Caki2 (cell line): ENCODE data around the gene BOK. TPM values are rescaled to one million over a fixed set of nuclear protein-coding genes. Genes with fewer than 3 reads are reported as not detected.
"Not testable (repeated sequence)": the region's sequence is repeated elsewhere in the genome, so short reads cannot be mapped to it uniquely, and the experiment has no call there.

Experiments
- DNase-seq: peaks from one replicate; pipeline ENCODE4 v3.0.0-alpha.2; 2015; ENCODE audit warnings: low read depth
- in situ Hi-C: cut with HindIII; loops from 2 replicates; pipeline ENCODE4 v1.10.0; 2016; ENCODE audit warnings: low sequenced_read_pairs, low pct_unique_long_range_greater_than_20kb, mixed read lengths
- total RNA-seq: library from RNA; depleted of rRNA; stranded (reverse); fragments of >200 nt; shearing (Covaris generic); gene quantifications from 2 replicates; pipeline ENCODE4 v1.2.3, GENCODE V29; 2014; ENCODE audit warnings: low replicate concordance; rRNA removed

BOK gene
- 41.1 and 48.1 TPM in 2 replicates for total RNA-seq

DNA sequence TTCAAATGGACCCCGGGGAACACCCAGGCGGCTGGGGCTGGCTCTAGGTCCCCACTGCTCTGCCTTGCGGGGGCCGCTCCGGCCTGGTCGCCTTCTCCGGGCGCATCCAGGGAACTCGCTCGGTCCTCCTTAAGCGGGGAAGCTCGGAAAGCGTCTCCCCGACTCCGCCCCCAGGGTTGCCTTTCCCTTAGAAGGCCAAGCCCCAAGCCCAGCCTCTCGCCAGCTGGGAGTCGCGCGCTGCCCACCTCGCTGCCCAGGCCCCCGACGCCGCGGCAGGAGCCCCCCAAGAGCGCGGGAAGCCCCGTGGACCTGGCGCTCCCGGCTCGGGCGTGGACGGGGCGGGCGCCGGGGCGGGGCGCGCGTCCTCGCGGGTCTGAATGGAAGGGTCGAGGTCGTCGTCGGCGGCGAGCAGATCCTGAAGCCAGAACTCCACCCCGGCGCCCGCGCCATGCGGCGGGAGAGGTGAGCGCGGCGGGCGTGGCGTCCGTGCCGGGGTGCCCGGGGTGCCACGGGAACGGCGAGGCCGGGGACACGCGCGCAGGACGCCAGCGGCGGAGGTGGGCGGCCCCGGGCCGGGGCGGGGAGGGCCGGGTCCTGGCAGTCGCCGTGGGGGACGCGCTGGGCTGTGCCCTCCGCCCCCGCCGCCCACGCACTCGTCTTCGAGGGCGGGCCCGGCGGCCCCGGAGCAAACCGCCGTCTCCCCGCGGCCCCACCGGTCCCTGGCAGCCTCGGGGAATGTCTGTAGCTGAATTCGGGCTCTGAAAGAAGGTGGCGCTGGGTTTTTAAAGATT is at the start of gene BOK:
Gene BOK, plus strand, starts transcription at position 214 of the 791 bp plus-strand sequence. CDS start 739 bp downstream, outside the sequence.
- in situ Hi-C loops = no loop called here
- DNase-seq = peak; percentile 78

- DNase-seq = no peak
- in situ Hi-C loops = no loop called here
Measured at GRCh38 chr2:241509155-241509784, 49.3 kb upstream of the BOK start.

DNA sequence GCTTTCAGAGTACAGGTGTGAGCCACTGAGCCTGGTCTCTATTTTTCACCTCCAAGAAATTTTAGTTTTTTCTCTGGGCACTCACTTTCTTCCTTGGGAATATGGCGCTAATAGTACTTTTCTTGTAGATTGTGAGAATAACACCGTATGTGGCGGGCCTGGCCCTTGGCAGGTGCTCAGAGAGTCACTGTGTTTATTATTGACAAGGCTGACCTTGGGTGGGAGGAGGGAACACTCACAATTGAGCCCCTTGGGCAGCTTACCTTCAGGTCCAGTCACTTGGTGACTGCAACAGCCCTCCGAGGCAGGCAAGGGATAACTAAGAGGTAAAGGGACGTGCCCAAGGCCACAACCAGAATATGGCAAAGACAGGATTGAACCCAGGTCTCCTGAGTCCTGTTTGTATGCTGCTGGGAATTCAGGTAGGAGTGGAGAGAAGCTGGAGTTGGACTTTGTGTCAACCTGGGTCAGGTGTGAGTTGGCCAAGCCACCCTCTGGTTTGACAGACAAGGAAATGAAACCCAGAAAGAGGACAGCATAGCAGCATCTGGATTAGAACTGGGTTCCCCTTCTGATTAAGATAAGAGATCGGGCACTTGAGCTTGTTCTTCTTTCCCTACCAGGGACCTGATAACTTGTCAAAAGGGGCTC is 47.3 kb upstream of the BOK start:
- no peak for DNase-seq
- in situ Hi-C loops = no loop called here

- in situ Hi-C loops = no loop called here
- no peak for DNase-seq
Measured at GRCh38 chr2:241514553-241514952, 44.0 kb upstream of the BOK start.

DNA sequence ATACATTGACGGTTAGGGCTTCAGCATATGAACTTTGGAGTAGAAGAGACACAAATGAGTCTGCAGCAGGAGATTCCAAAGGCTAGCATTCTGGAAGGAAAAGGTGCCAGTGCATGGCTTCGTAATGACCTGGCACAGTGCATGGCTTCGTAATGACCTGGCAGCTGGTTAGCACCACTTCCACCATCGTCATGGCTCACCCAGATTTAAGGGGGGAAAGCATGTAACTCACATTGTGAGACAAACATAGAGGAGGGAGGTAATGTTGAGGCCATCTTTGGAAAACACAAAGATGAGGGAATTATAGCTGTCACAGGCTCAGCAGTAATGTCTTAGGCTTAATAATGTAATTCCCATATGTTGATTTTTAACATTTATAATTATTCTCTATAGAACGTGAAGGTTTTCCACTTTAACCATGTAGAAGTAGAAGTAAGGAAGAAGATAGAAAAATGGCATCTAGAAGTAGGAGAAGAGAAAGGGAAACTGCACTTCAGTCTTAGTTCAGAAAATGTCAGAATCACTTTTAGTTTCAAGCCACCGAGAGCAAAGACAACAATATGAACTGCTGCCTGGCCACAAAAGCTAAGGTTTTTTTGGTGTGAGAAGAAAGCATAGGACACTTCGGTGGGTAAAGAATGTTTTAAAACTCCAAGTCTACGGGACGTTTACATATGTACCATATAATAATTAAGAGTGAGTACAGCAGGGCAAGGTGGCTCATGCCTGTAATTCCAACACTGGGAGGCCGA is 43.4 kb upstream of the BOK start:
- in situ Hi-C loops = no loop called here
- DNase-seq = no peak

- no peak for DNase-seq
- in situ Hi-C loops = no loop called here
Measured at GRCh38 chr2:241516520-241516965, 42.0 kb upstream of the BOK start.

GRCh38 chr2:241517297-241517696 is 41.2 kb upstream of the BOK start:
- DNase-seq = no peak
- in situ Hi-C loops = no loop called here

DNA sequence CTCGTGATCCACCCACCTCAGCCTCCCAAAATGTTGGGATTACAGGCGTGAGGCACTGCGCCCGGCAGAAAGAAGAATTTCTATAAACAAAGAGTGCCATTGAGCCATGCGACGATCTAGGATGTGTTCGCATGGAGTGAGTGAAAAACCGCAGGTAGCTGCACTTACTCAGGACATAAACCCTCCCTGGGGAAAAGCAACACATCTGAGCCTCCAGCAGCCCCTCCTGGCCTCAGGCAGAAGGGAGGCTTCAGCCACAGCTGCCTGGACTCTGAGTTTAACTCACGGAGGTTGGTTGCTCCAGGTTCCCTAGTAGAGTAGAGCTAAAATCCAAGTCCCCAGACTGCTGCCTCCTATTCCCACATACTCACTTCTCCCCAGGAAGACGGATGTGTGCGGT is 38.9 kb upstream of the BOK start:
- DNase-seq = no peak
- in situ Hi-C loops = no loop called here

GRCh38 chr2:241522477-241522876 is 36.1 kb upstream of the BOK start:
- no peak for DNase-seq
- in situ Hi-C loops = no loop called here

GRCh38 chr2:241525818-241526780 is 32.4 kb upstream of the BOK start:
- DNase-seq, in situ Hi-C loops: not testable (repeated sequence)

- in situ Hi-C loops = no loop called here
- no peak for DNase-seq
Measured at GRCh38 chr2:241530571-241530970, 28.0 kb upstream of the BOK start.

DNA sequence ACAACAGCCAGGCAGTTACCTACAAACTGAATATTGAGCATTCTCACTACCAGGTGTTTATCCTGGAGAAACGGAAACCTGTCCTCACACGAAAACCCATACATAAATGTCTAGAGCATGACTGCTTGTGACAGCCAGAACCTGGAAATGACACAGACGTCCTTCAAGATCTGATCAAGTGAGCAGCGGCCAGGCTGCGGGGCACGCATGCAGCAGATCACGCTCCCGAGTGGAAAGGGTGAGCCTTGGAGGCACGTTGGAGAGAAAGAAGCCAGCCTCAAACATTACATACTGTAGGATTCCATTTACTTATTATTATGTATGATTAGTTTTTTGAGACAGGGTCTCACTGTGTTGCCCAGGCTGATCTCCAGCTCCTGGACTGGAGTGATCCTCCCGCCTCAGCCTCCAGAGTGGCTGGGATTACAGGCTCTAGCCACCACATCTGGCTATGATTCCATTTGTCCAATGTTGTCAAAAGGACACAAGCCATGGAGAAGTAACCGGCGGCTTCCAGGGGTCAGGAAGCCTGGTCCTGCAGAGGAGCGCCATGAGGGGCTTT is 27.3 kb upstream of the BOK start:
- DNase-seq = no peak

DNA sequence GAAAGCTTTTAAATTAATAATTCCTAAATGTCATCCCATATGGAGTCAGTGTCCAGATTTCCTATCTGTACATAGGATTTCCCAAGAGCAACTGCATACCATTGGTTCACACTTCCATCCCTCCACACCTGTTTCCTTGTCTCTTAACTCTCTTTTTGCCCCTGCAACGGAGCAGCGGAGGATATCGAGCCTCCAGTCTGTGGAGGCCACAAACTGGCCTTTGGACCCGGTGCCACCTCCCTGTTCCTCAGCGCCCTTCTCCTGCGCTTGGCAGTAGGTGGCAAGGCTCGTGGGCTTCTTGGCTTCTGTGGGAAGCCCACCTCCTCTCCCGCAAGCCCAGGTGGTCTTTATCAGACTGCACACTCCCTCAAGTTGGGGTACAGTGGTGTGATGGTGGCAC is 26.4 kb upstream of the BOK start:
- no peak for DNase-seq
- in situ Hi-C loops = no loop called here

More for the DNA sequence above, 27.3 kb upstream of the BOK start:
- in situ Hi-C loops = no loop called here

- no peak for DNase-seq
- in situ Hi-C loops = no loop called here
Measured at GRCh38 chr2:241532733-241533601, 25.6 kb upstream of the BOK start.

- in situ Hi-C loops = no loop called here
- DNase-seq = no peak
Measured at GRCh38 chr2:241534293-241534692, 24.3 kb upstream of the BOK start.

DNA sequence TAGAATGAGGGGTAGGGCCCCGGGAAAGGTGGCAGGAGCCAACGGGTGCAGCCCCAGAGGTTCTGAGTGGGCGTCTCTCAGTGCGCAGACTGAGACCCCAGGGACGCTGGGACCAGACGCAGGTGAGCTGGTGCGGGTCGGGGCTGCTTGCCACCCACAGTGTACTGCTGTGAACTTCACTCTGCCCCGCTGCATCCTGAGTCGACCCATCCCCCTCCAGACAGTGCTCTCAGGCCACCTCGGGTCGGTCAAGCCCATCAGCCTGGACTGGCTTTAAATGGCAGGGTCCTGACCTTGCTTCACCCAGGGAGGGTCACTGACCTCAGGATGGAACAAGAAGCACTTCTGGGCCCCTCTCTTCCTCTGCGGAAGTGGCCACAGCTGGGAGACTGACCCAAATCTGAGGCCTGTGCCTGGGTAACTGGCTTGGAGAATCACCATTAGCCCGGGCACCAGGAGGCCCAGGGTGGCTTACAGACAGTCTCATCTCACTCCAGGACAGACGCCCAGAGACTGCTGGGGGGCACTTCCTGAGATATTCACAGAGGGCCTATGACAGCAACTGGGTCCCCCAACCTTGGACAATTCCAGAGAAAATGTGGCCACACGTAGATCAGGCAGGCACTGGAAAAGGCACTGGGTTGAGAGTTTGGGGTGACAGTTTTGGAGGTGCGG is 23.7 kb upstream of the BOK start:
- no peak for DNase-seq
- in situ Hi-C loops = no loop called here
